K562 (cell line): ENCODE data around the gene HOXC10. TPM values are rescaled to one million over a fixed set of nuclear protein-coding genes. Genes with fewer than 3 reads are reported as not detected.

Experiments
- CHD7 ChIP-seq: fragments of 200-600 bp; sonication (generic); IDR thresholded peaks from one replicate; pipeline ENCODE4 v1.6.1; 2012; ENCODE audit warnings: mild to moderate bottlenecking, low read depth, low read length, inconsistent platforms
- GATAD2B ChIP-seq: fragments of 450-650 bp; IDR thresholded peaks from 2 replicates; pipeline ENCODE4 v1.6.1; 2017; ENCODE audit warnings: mild to moderate bottlenecking, borderline replicate concordance
- GTF2F1 ChIP-seq: IDR thresholded peaks from 2 replicates; pipeline ENCODE4 v1.6.1; 2011; ENCODE audit warnings: low read depth, low read length, improper control_type of control experiment
- NRF1 ChIP-seq, 2 experiments: fragments of 450-650 bp; IDR thresholded peaks in 1 of 2; conservative IDR thresholded peaks in 1 of 2; 2 replicates each; pipeline ENCODE4 v1.6.1; 2014; ENCODE audit warnings: mild to moderate bottlenecking in 2 of 2
- PBX2 ChIP-seq, 2 experiments: IDR thresholded peaks in 1 of 2; conservative IDR thresholded peaks in 1 of 2; 2 replicates each; pipeline ENCODE4 v1.6.1; 2016; ENCODE audit warnings: low read depth in 2 of 2, mild to moderate bottlenecking in 1 of 2, missing compliant biosample characterization in 1 of 2, missing genetic modification characterization in 1 of 2, moderate library complexity in 1 of 2
- PKNOX1 ChIP-seq: fragments of 450-650 bp; IDR thresholded peaks from 2 replicates; pipeline ENCODE4 v1.6.1; 2016
- PYGO2 ChIP-seq: fragments of 450-650 bp; IDR thresholded peaks from 2 replicates; pipeline ENCODE4 v1.6.1; 2016; ENCODE audit warnings: mild to moderate bottlenecking, missing genetic modification characterization, moderate library complexity, missing compliant biosample characterization
- RBFOX2 ChIP-seq: fragments of 200-400 bp; formaldehyde crosslinking; IDR thresholded peaks from 2 replicates; pipeline ENCODE4 v1.6.1; 2017; ENCODE audit warnings: low read depth, mild to moderate bottlenecking, low read length, moderate library complexity
- RBM15 ChIP-seq: fragments of 200-400 bp; formaldehyde crosslinking; IDR thresholded peaks from 2 replicates; pipeline ENCODE4 v1.6.1; 2018; ENCODE audit warnings: mild to moderate bottlenecking, low read length, moderate library complexity; ENCODE audit not compliant: insufficient read depth
- SP2 ChIP-seq: IDR thresholded peaks from 2 replicates; pipeline ENCODE4 v1.6.1; 2011; ENCODE audit warnings: mild to moderate bottlenecking, low read depth, low read length, moderate library complexity; ENCODE audit not compliant: poor library complexity, severe bottlenecking; ENCODE audit errors: extremely low read depth
- XRCC5 ChIP-seq: fragments of 200-400 bp; formaldehyde crosslinking; IDR thresholded peaks from 2 replicates; pipeline ENCODE4 v1.6.1; 2017; ENCODE audit warnings: low read depth, mild to moderate bottlenecking, low read length
- ZNF766 ChIP-seq: fragments of 200-800 bp; sonication (Bioruptor generic); conservative IDR thresholded peaks from 2 replicates; pipeline ENCODE4 v1.6.1; 2016; ENCODE audit warnings: missing genetic modification characterization, missing compliant biosample characterization
- polyA plus RNA-seq, 8 experiments: library from polyadenylated mRNA; depleted of rRNA in 4 of 8; stranded (reverse) in 5 of 8; unstranded in 3 of 8; fragments of >200 nt; fragmentation: Nextera tagmentation in 2 of 8; fragmentation: Illumina TruSeq in 1 of 8; extraction: Ambion mirVana in 2 of 8; extraction: Trizol in 1 of 8; gene quantifications; 2 replicates each; pipeline versions ENCODE4 v1.2.1 to v1.2.3, GENCODE V29; 2011 to 2014; ENCODE audit warnings: inconsistent platforms in 1 of 8, missing spikeins in 1 of 8
- total RNA-seq, 7 experiments: library from RNA; depleted of rRNA in 6 of 7; stranded (reverse); fragments of >200 nt in 6 of 7; fragmentation: Illumina TruSeq in 2 of 7; extraction: Trizol in 2 of 7; gene quantifications; 2 replicates each; pipeline versions ENCODE4 v1.2.1 to v1.2.3, GENCODE V29; 2011 to 2021; ENCODE audit warnings: low replicate concordance in 1 of 7

HOXC10 gene
- total and polyA plus RNA-seq, 9 of the 15 experiments (the other 6 are each of a cell fraction or from before 2014, with no cell fraction given) = 0.13 to 0.77 (median 0.35) TPM; not detected in 2

GRCh38 chr12:53999559-54000115 is 14.7 kb downstream of the HOXC10 start (continued):
- TF ChIP-seq CHD7 (peak; percentile 20), PYGO2 (tag) (no peak), RBM15 (no peak), ZNF766 (CRISPR knock-in tag) (no peak), SP2 (no peak), XRCC5 (no peak), PKNOX1 (peak; percentile 91), NRF1 (conservative IDR thresholded peaks at IDR 0.05 in 1 of 2, IDR thresholded peaks at IDR 0.05 in 1 of 2) (peak; percentile 67 to 70), RBFOX2 (no peak), GTF2F1 (0 out of 2 replicates have a peak, but pooled peaks have one; percentile 45), PBX2 (CRISPR knock-in tag; IDR thresholded peaks at IDR 0.05; ENCODE audit: low read depth) (peak; percentile 57), PBX2 (tag; conservative IDR thresholded peaks at IDR 0.05; ENCODE audit: low read depth) (peak; percentile 89), GATAD2B (no peak)
